WTC11 (cell line): ENCODE measurements around the gene GSTT2B. TPM values are rescaled to one million over a fixed set of nuclear protein-coding genes. Genes with fewer than 3 reads are reported as not detected.

Experiments used
- ATAC-seq: fragments of 200-7000 bp; cut with Tn5 transposase; 2 replicates; pipeline ENCODE4 v1.10.0; 2021; ENCODE audit warnings: mild to moderate bottlenecking, moderate library complexity
- CTCF ChIA-PET: fragments of 300-600 bp; sonication (Branson Sonifier 250); formaldehyde crosslinking; loops from one replicate; lab custom pipeline; 2021; ENCODE audit warnings: antibody characterized with exemption; lab: Charles Lee
- POLR2A ChIA-PET: fragments of 350-600 bp; sonication (Branson Sonifier 250); formaldehyde crosslinking; loops from one replicate; lab custom pipeline; 2021; ENCODE audit warnings: antibody characterized with exemption; lab: Charles Lee
- DNase-seq: peaks from one replicate; pipeline ENCODE4 v3.0.0; 2021; ENCODE audit warnings: low spot score
- H3K27ac Mint-ChIP-seq: 2 replicates; pipeline ENCODE4 v1.8.0; 2021; ENCODE audit warnings: mixed read lengths
- H3K27me3 Mint-ChIP-seq: 2 replicates; pipeline ENCODE4 v1.8.0; 2021; ENCODE audit warnings: low read depth, mild to moderate bottlenecking, moderate library complexity, mixed read lengths
- H3K36me3 Mint-ChIP-seq: 2 replicates; pipeline ENCODE4 v1.8.0; 2021; ENCODE audit warnings: mixed read lengths
- H3K4me1 Mint-ChIP-seq: 2 replicates; pipeline ENCODE4 v1.8.0; 2022; ENCODE audit warnings: mixed read lengths
- H3K4me3 Mint-ChIP-seq: 2 replicates; pipeline ENCODE4 v1.8.0; 2021; ENCODE audit warnings: mild to moderate bottlenecking, moderate library complexity, mixed read lengths
- H3K9me3 Mint-ChIP-seq: 2 replicates; pipeline ENCODE4 v1.8.0; 2021; ENCODE audit warnings: mixed read lengths
- FOXP1 ChIP-seq: sonication (generic); formaldehyde crosslinking; IDR thresholded peaks from 2 replicates; pipeline ENCODE4 v1.8.0; 2022; ENCODE audit warnings: missing genetic modification reagents, mild to moderate bottlenecking, moderate library complexity, borderline replicate concordance
- GABPB1 ChIP-seq: sonication (generic); formaldehyde crosslinking; IDR thresholded peaks from 2 replicates; pipeline ENCODE4 v1.8.1; 2023; ENCODE audit warnings: mild to moderate bottlenecking, missing genetic modification reagents
- GRHL2 ChIP-seq: fragments of 250-450 bp; sonication (Bioruptor Pico); IDR thresholded peaks from 2 replicates; pipeline ENCODE4 v1.8.0; 2022; ENCODE audit warnings: mild to moderate bottlenecking, moderate library complexity; ENCODE audit not compliant: insufficient replicate concordance, severe bottlenecking
- HMGA2 ChIP-seq: fragments of 250-450 bp; sonication (Bioruptor Pico); IDR thresholded peaks from 2 replicates; pipeline ENCODE4 v1.4.0; 2021; ENCODE audit warnings: mild to moderate bottlenecking, moderate library complexity
- NFATC4 ChIP-seq: fragments of 250-450 bp; sonication (Bioruptor Pico); IDR thresholded peaks from 2 replicates; pipeline ENCODE4 v1.9.0; 2021; ENCODE audit warnings: mild to moderate bottlenecking
- NR3C1 ChIP-seq: sonication (generic); formaldehyde crosslinking; conservative IDR thresholded peaks from 2 replicates; pipeline ENCODE4 v1.8.1; 2023; ENCODE audit warnings: low read depth, mild to moderate bottlenecking, missing genetic modification reagents
- TCF7 ChIP-seq: sonication (generic); formaldehyde crosslinking; IDR thresholded peaks from 2 replicates; pipeline ENCODE4 v1.8.0; 2022; ENCODE audit warnings: mild to moderate bottlenecking, low read depth, missing genetic modification reagents, moderate library complexity
- ZNF317 ChIP-seq: sonication (generic); formaldehyde crosslinking; IDR thresholded peaks from 2 replicates; pipeline ENCODE4 v1.8.1; 2023; ENCODE audit warnings: low read depth, mild to moderate bottlenecking, moderate library complexity, missing genetic modification reagents, borderline replicate concordance
- ZNF423 ChIP-seq: fragments of 250-450 bp; sonication (Bioruptor Pico); IDR thresholded peaks from 2 replicates; pipeline ENCODE4 v2.1.2; 2022; ENCODE audit warnings: mild to moderate bottlenecking, moderate library complexity
- total RNA-seq: library from RNA; stranded (reverse); gene quantifications from 3 replicates; pipeline ENCODE4 v1.2.3, GENCODE V29; 2021
- TF ChIP-seq, protein P1 (sequence below): sonication (generic); formaldehyde crosslinking; IDR thresholded peaks from 2 replicates; pipeline ENCODE4 v1.8.1; 2022; ENCODE audit warnings: missing genetic modification reagents, borderline replicate concordance
- TF ChIP-seq, protein P2 (sequence below): sonication (generic); formaldehyde crosslinking; IDR thresholded peaks from 2 replicates; pipeline ENCODE4 v1.8.0; 2022; ENCODE audit warnings: mild to moderate bottlenecking, missing genetic modification reagents
- TF ChIP-seq, protein P3 (sequence below): sonication (generic); formaldehyde crosslinking; IDR thresholded peaks from 2 replicates; pipeline ENCODE4 v1.8.0; 2023; ENCODE audit warnings: mild to moderate bottlenecking, missing genetic modification reagents
- TF ChIP-seq, protein P4 (sequence below): sonication (generic); formaldehyde crosslinking; IDR thresholded peaks from 2 replicates; pipeline ENCODE4 v1.8.1; 2023; ENCODE audit warnings: mild to moderate bottlenecking, missing genetic modification reagents, moderate library complexity
- TF ChIP-seq, protein P5 (sequence below): sonication (generic); formaldehyde crosslinking; conservative IDR thresholded peaks from 2 replicates; pipeline ENCODE4 v1.8.1; 2022; ENCODE audit warnings: mild to moderate bottlenecking, missing genetic modification reagents
- TF ChIP-seq, protein P6 (sequence below): fragments of 250-450 bp; sonication (Bioruptor Pico); IDR thresholded peaks from 2 replicates; pipeline ENCODE4 v1.9.0; 2021; ENCODE audit warnings: mild to moderate bottlenecking

GSTT2B gene
- total RNA-seq, 1 experiment from 2014 or later, result 16.6 TPM

DNA sequence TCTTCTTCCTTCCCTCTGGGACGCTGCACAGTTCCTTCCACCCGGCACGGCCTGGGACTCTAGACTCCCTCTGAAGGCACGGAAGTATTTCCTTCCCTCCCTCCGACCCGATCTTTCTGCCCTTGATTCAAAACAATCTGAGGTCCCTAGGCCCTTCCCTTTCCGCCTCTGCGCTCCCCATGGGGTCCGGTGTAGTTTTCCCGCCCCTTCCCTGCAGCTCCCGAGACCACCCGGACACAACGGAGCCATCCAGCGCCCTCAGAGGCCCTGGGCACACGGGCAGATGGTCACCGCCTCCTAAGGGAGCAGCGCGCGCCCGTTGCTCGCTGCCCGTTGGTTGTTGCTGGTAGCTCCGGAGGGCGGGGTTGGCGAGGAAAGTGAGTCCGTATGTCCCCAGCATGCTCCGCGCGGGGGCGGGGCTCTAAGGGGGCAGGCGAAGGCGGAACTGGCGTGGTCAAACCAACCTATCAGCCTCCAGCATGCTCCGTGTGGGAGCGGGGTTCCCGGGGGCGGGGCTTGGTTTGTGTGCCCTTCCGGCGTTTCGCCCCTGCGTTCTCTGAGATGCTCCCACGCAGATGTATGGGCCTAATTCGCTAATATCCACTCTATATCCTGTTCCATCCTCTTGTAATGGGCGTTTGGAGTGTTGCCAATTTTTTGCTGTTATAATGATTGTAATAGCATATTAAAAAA lies 47.2 kb downstream of the GSTT2B start (continued):
- TF ChIP-seq FOXP1 (peak; percentile 88; the same call in 1 of the 2 replicates), ZNF317 (CRISPR knock-in tag) (no peak), NR3C1 (CRISPR knock-in tag) (no peak), NFATC4 (CRISPR knock-in tag) (no peak), ZNF423 (peak; percentile 93), GRHL2 (no peak)
- TF ChIP-seq, protein P1, sequence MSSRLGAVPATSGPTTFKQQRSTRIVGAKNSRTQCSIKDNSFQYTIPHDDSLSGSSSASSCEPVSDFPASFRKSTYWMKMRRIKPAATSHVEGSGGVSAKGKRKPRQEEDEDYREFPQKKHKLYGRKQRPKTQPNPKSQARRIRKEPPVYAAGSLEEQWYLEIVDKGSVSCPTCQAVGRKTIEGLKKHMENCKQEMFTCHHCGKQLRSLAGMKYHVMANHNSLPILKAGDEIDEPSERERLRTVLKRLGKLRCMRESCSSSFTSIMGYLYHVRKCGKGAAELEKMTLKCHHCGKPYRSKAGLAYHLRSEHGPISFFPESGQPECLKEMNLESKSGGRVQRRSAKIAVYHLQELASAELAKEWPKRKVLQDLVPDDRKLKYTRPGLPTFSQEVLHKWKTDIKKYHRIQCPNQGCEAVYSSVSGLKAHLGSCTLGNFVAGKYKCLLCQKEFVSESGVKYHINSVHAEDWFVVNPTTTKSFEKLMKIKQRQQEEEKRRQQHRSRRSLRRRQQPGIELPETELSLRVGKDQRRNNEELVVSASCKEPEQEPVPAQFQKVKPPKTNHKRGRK (CRISPR knock-in tag), result no peak
- TF ChIP-seq, protein P2, sequence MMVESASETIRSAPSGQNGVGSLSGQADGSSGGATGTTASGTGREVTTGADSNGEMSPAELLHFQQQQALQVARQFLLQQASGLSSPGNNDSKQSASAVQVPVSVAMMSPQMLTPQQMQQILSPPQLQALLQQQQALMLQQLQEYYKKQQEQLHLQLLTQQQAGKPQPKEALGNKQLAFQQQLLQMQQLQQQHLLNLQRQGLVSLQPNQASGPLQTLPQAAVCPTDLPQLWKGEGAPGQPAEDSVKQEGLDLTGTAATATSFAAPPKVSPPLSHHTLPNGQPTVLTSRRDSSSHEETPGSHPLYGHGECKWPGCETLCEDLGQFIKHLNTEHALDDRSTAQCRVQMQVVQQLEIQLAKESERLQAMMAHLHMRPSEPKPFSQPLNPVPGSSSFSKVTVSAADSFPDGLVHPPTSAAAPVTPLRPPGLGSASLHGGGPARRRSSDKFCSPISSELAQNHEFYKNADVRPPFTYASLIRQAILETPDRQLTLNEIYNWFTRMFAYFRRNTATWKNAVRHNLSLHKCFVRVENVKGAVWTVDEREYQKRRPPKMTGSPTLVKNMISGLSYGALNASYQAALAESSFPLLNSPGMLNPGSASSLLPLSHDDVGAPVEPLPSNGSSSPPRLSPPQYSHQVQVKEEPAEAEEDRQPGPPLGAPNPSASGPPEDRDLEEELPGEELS (CRISPR knock-in tag), result no peak
- TF ChIP-seq, protein P3, sequence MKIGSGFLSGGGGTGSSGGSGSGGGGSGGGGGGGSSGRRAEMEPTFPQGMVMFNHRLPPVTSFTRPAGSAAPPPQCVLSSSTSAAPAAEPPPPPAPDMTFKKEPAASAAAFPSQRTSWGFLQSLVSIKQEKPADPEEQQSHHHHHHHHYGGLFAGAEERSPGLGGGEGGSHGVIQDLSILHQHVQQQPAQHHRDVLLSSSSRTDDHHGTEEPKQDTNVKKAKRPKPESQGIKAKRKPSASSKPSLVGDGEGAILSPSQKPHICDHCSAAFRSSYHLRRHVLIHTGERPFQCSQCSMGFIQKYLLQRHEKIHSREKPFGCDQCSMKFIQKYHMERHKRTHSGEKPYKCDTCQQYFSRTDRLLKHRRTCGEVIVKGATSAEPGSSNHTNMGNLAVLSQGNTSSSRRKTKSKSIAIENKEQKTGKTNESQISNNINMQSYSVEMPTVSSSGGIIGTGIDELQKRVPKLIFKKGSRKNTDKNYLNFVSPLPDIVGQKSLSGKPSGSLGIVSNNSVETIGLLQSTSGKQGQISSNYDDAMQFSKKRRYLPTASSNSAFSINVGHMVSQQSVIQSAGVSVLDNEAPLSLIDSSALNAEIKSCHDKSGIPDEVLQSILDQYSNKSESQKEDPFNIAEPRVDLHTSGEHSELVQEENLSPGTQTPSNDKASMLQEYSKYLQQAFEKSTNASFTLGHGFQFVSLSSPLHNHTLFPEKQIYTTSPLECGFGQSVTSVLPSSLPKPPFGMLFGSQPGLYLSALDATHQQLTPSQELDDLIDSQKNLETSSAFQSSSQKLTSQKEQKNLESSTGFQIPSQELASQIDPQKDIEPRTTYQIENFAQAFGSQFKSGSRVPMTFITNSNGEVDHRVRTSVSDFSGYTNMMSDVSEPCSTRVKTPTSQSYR, result no peak

DNA sequence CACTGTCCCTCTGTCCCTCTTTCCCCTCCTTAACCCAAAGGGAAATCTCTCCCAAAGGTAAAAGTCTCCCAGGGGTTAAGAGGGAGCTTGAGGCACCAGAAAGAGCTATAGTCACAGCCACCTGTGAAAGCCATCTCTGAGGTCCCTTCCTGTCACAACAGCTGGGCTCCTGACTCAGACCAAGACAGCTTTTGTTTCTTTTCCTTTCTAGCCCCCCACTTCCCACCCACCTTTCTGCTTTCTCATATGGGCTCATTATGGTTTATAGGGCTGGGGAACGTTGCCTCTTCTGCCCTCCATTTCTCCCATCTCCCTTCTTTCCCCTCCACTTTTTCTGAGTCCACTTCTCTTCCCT lies 47.7 kb downstream of the GSTT2B start:
- DNase-seq (no peak), ATAC-seq (no peak)
- peaks cover 43% of the 10 kb centered on the region for H3K27me3 Mint-ChIP-seq
- ChIA-PET CTCF (interaction anchor here (1.0 to 2.9 kb wide), 7 partner anchors 17 to 329 kb away, joined by 3 to 18 read pairs (median 3); partner anchors contain the start of genes MIF and SLC2A11), POLR2A (interaction anchor here (1.0 to 1.5 kb wide), 3 partner anchors 12 to 56 kb away, joined by 3 to 13 read pairs (median 3); partner anchors contain the start of genes MIF and SLC2A11)
- peak overlapping the region; percentile 76 for H3K4me3 Mint-ChIP-seq
- H3K4me1 Mint-ChIP-seq, result peaks cover 28% of the 10 kb centered on the region
- TF ChIP-seq GABPB1 (CRISPR knock-in tag) (no peak), TCF7 (CRISPR knock-in tag) (no peak), HMGA2 (CRISPR knock-in tag) (no peak)
- TF ChIP-seq, protein P4, sequence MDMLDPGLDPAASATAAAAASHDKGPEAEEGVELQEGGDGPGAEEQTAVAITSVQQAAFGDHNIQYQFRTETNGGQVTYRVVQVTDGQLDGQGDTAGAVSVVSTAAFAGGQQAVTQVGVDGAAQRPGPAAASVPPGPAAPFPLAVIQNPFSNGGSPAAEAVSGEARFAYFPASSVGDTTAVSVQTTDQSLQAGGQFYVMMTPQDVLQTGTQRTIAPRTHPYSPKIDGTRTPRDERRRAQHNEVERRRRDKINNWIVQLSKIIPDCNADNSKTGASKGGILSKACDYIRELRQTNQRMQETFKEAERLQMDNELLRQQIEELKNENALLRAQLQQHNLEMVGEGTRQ (CRISPR knock-in tag), result no peak
- TF ChIP-seq, protein P5, sequence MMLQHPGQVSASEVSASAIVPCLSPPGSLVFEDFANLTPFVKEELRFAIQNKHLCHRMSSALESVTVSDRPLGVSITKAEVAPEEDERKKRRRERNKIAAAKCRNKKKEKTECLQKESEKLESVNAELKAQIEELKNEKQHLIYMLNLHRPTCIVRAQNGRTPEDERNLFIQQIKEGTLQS (CRISPR knock-in tag), result no peak
- TF ChIP-seq, protein P1 (CRISPR knock-in tag), result no peak
- TF ChIP-seq, protein P6, sequence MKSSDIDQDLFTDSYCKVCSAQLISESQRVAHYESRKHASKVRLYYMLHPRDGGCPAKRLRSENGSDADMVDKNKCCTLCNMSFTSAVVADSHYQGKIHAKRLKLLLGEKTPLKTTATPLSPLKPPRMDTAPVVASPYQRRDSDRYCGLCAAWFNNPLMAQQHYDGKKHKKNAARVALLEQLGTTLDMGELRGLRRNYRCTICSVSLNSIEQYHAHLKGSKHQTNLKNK (CRISPR knock-in tag), result no peak
- H3K9me3 Mint-ChIP-seq, result peaks cover 38% of the 10 kb centered on the region
- peak overlapping the region; percentile 94 for H3K27ac Mint-ChIP-seq
- peaks cover 16% of the 10 kb centered on the region for H3K36me3 Mint-ChIP-seq
